Central memory CD8-positive, alpha-beta T cell (primary cell): ENCODE data around the gene IQGAP1.
"Not testable (repeated sequence)": the region's sequence is repeated elsewhere in the genome, so short reads cannot be mapped to it uniquely, and the experiment has no call there.

ENCODE experiments used
- ATAC-seq: fragments of 150-1000 bp; cut with Tn5 transposase; replicated peaks from 2 replicates; pipeline ENCODE4 v1.10.0; 2022; ENCODE audit warnings: mild to moderate bottlenecking, moderate FRiP score, moderate number of reproducible peaks; ENCODE audit not compliant: poor library complexity, severe bottlenecking; ENCODE audit errors: extremely low read depth
- DNase-seq, 2 donors: peaks; one replicate each; pipeline ENCODE4 v3.0.0; 2021; ENCODE audit warnings: low spot score in 2 of 2
- H3K27ac Mint-ChIP-seq: one replicate; pipeline ENCODE4 v1.8.0; 2022; ENCODE audit warnings: low read depth, mild to moderate bottlenecking, moderate library complexity, mixed read lengths
- H3K27me3 Mint-ChIP-seq: one replicate; pipeline ENCODE4 v1.8.0; 2022; ENCODE audit warnings: mixed read lengths
- H3K36me3 Mint-ChIP-seq: one replicate; pipeline ENCODE4 v1.8.0; 2022; ENCODE audit warnings: mild to moderate bottlenecking, moderate library complexity, mixed read lengths; ENCODE audit not compliant: insufficient read depth
- H3K4me1 Mint-ChIP-seq: one replicate; pipeline ENCODE4 v1.8.0; 2022; ENCODE audit warnings: mixed read lengths
- H3K4me3 Mint-ChIP-seq: one replicate; pipeline ENCODE4 v1.8.0; 2022; ENCODE audit warnings: mild to moderate bottlenecking, moderate library complexity, mixed read lengths
- H3K9me3 Mint-ChIP-seq: one replicate; pipeline ENCODE4 v1.8.0; 2022; ENCODE audit warnings: mixed read lengths

IQGAP1 gene

GRCh38 chr15:90387534-90388461 is at the start of gene IQGAP1:
Gene IQGAP1, plus strand, starts transcription at chr15:90388242. Its CDS starts 100 bp downstream, at chr15:90388342.
- Mint-ChIP-seq H3K27ac (peak within 1 kb of the TSS; percentile 92), H3K9me3 (no peaks in the 10 kb centered on the region), H3K27me3 (no peaks in the 10 kb centered on the region), H3K4me1 (peaks cover 44% of the 10 kb centered on the region), H3K4me3 (peak within 1 kb of the TSS; percentile 85), H3K36me3 (peaks cover 32% of the 10 kb centered on the region)
- ATAC-seq (peak; percentile 87), DNase-seq (peak; percentile 81 to 90)

- no peak overlapping the region for H3K27ac Mint-ChIP-seq
- ATAC-seq = no peak
- H3K36me3 Mint-ChIP-seq = no peaks in the 10 kb centered on the region
These were observed 49.5 kb upstream of the IQGAP1 start for GRCh38 chr15:90338532-90338931.

GRCh38 chr15:90340345-90340744 is 47.7 kb upstream of the IQGAP1 start:
- Mint-ChIP-seq H3K27me3 (no peaks in the 10 kb centered on the region), H3K9me3 (no peaks in the 10 kb centered on the region), H3K4me1 (no peaks in the 10 kb centered on the region), H3K27ac (no peak overlapping the region), H3K4me3 (no peak overlapping the region), H3K36me3 (no peaks in the 10 kb centered on the region)
- DNase-seq (no peak), ATAC-seq (no peak)

More at GRCh38 chr15:90338532-90338931, 49.5 kb upstream of the IQGAP1 start:
- Mint-ChIP-seq H3K4me1 (no peaks in the 10 kb centered on the region), H3K4me3 (no peak overlapping the region), H3K9me3 (no peaks in the 10 kb centered on the region), H3K27me3 (no peaks in the 10 kb centered on the region)
- no peak for DNase-seq

- Mint-ChIP-seq H3K27me3 (no peaks in the 10 kb centered on the region), H3K9me3 (no peaks in the 10 kb centered on the region), H3K27ac (no peak overlapping the region), H3K36me3 (no peaks in the 10 kb centered on the region), H3K4me3 (no peak overlapping the region), H3K4me1 (no peaks in the 10 kb centered on the region)
- DNase-seq = no peak
- no peak for ATAC-seq
These were observed 44.7 kb upstream of the IQGAP1 start for GRCh38 chr15:90343302-90343790.

- Mint-ChIP-seq H3K27me3 (no peaks in the 10 kb centered on the region), H3K9me3 (no peaks in the 10 kb centered on the region), H3K4me3 (no peak overlapping the region), H3K4me1 (peaks cover under 1% of the 10 kb centered on the region), H3K36me3 (no peaks in the 10 kb centered on the region), H3K27ac (no peak overlapping the region)
- ATAC-seq (no peak), DNase-seq (no peak)
These were observed 43.4 kb upstream of the IQGAP1 start for GRCh38 chr15:90344662-90345061.

- DNase-seq (no peak), ATAC-seq (no peak)
- Mint-ChIP-seq H3K27ac (no peak overlapping the region), H3K4me3 (no peak overlapping the region), H3K9me3 (no peaks in the 10 kb centered on the region), H3K4me1 (peaks cover 8% of the 10 kb centered on the region), H3K36me3 (no peaks in the 10 kb centered on the region), H3K27me3 (no peaks in the 10 kb centered on the region)
These were observed 42.2 kb upstream of the IQGAP1 start for GRCh38 chr15:90345857-90346256.

- peaks cover 19% of the 10 kb centered on the region for H3K4me1 Mint-ChIP-seq
- not testable (repeated sequence) for DNase-seq, ATAC-seq, H3K9me3 Mint-ChIP-seq, H3K4me3 Mint-ChIP-seq, H3K27ac Mint-ChIP-seq, H3K36me3 Mint-ChIP-seq, H3K27me3 Mint-ChIP-seq
These were observed 40.5 kb upstream of the IQGAP1 start for GRCh38 chr15:90347431-90348065.

GRCh38 chr15:90348456-90348855 is 39.6 kb upstream of the IQGAP1 start:
- H3K4me1 Mint-ChIP-seq = peaks cover 20% of the 10 kb centered on the region
- H3K4me3 Mint-ChIP-seq = no peak overlapping the region
- peaks cover 4% of the 10 kb centered on the region for H3K36me3 Mint-ChIP-seq
- no peak for DNase-seq
- H3K27ac Mint-ChIP-seq = no peak overlapping the region
- no peaks in the 10 kb centered on the region for H3K27me3 Mint-ChIP-seq
- no peak for ATAC-seq
- H3K9me3 Mint-ChIP-seq = no peaks in the 10 kb centered on the region

- ATAC-seq = no peak
- H3K4me3 Mint-ChIP-seq = no peak overlapping the region
- H3K9me3 Mint-ChIP-seq = no peaks in the 10 kb centered on the region
- no peaks in the 10 kb centered on the region for H3K27me3 Mint-ChIP-seq
- no peak overlapping the region for H3K27ac Mint-ChIP-seq
- DNase-seq = no peak
- H3K36me3 Mint-ChIP-seq = peaks cover 4% of the 10 kb centered on the region
- H3K4me1 Mint-ChIP-seq = peaks cover 20% of the 10 kb centered on the region
These were observed 39.0 kb upstream of the IQGAP1 start for GRCh38 chr15:90349072-90349471.

GRCh38 chr15:90349821-90350220 is 38.2 kb upstream of the IQGAP1 start:
- no peak overlapping the region for H3K4me3 Mint-ChIP-seq
- H3K4me1 Mint-ChIP-seq = peaks cover 20% of the 10 kb centered on the region
- no peaks in the 10 kb centered on the region for H3K27me3 Mint-ChIP-seq
- no peak for DNase-seq
- no peak for ATAC-seq
- peaks cover 4% of the 10 kb centered on the region for H3K36me3 Mint-ChIP-seq
- no peak overlapping the region for H3K27ac Mint-ChIP-seq
- no peaks in the 10 kb centered on the region for H3K9me3 Mint-ChIP-seq

- Mint-ChIP-seq H3K36me3 (peaks cover 4% of the 10 kb centered on the region), H3K4me3 (peak overlapping the region; percentile 86), H3K4me1 (peaks cover 20% of the 10 kb centered on the region), H3K9me3 (no peaks in the 10 kb centered on the region), H3K27me3 (no peaks in the 10 kb centered on the region), H3K27ac (peak overlapping the region; percentile 56)
- ATAC-seq = no peak
- no peak for DNase-seq
These were observed 36.4 kb upstream of the IQGAP1 start for GRCh38 chr15:90351479-90352106.

- no peaks in the 10 kb centered on the region for H3K9me3 Mint-ChIP-seq
- peak; percentile 99 for ATAC-seq
- H3K36me3 Mint-ChIP-seq = peaks cover 4% of the 10 kb centered on the region
- H3K4me1 Mint-ChIP-seq = peaks cover 20% of the 10 kb centered on the region
- H3K27me3 Mint-ChIP-seq = no peaks in the 10 kb centered on the region
- peak within 1 kb of the TSS; percentile 56 for H3K27ac Mint-ChIP-seq
- DNase-seq = peak; percentile 85 to 88
- peak within 1 kb of the TSS; percentile 86 for H3K4me3 Mint-ChIP-seq
These were observed 35.7 kb upstream of the IQGAP1 start, which contains the start of gene ZNF774 for GRCh38 chr15:90352107-90352893. Gene ZNF774, plus strand, starts transcription at chr15:90352284. Its CDS starts 2,377 bp downstream, at chr15:90354661.
